Measurements from ENCODE around the gene DCTPP1.

DCTPP1 gene

GRCh38 chr16:30443631-30444030 lies 13.8 kb upstream of the DCTPP1 start:
- no peak overlapping the region for H3K4me3 ChIP-seq
- H3K4me1 ChIP-seq, result peaks cover 8% of the 10 kb centered on the region
- peaks cover 15% of the 10 kb centered on the region for H3K36me3 ChIP-seq (replicated peaks)
- in situ Hi-C loops (cut with MboI; ENCODE audit: low sequenced_read_pairs), result no loop called here
- H3K27me3 ChIP-seq (ENCODE audit: low read depth), result no peaks in the 10 kb centered on the region
- DNase-seq (ENCODE audit: low spot score in 2 of 2), result no peak
- peaks cover 9% of the 10 kb centered on the region; the same call in 1 of the 2 replicates for H3K9me3 ChIP-seq

DNA sequence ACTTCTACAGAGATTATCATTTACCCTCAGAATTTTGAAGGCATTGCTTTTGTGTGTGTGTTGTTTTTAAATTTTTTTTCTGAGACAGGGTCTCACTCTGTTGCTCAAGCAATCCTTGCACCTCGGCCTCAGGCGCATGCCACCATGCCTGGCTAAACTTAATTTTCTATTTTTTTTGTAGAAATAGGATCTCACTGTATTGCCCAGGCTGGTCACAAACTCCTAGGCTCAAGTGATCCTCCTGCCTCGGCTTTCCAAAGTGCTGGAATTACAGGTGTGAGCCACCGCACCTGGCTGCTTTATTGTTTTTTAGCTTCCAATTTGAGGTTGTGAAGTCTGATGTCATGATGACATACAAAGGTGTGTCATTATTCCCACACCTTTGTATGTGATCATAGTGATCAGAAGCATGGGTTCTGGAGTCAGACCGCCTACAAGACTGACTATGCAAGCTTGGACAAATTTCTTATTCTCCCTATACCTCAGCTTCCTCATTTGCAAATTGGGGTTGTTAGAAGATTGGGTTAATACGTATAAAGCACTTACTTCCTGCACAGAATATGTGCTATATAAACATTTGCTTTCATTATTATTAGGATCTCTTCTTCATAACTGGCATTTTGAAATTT lies 10.0 kb upstream of the DCTPP1 start:
- H3K4me1 ChIP-seq, result peaks cover 1% of the 10 kb centered on the region
- in situ Hi-C loops (cut with MboI; ENCODE audit: low sequenced_read_pairs), result loop anchor here (10.0 kb wide), 4 partner anchors 45 to 255 kb away; partner anchors contain the start of genes SRCAP, ZNF688 and ZNF768
- DNase-seq (ENCODE audit: low spot score in 2 of 2), result no peak
- no peak overlapping the region for H3K4me3 ChIP-seq
- H3K27me3 ChIP-seq (ENCODE audit: low read depth), result no peaks in the 10 kb centered on the region
- H3K36me3 ChIP-seq (replicated peaks), result peaks cover 15% of the 10 kb centered on the region
- H3K9me3 ChIP-seq, result peaks cover 6% of the 10 kb centered on the region; the same call in 1 of the 2 replicates

DNA sequence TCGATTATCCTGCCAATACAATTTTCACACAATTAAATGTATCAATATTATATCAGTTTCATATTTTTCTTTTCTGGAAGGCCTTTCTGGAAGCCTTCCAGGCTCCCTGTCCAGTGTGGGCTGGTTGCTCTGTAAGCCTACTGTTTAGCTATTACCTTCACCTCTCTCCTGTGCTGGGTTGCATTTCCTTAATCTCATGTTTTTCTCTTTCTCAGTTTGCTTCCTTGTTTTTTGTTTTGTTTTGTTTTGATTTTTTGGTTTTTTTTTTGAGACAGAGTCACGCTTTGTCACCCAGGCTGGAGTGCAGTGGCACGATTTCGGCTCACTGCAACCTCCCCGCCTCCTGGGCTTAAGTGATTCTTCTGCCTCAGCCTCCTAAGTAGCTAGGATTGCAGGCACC lies 9.0 kb upstream of the DCTPP1 start:
- in situ Hi-C loops (cut with MboI; ENCODE audit: low sequenced_read_pairs), result loop anchor here (10.0 kb wide), 4 partner anchors 46 to 256 kb away; partner anchors contain the start of genes SRCAP, ZNF688 and ZNF768
- H3K27me3 ChIP-seq (ENCODE audit: low read depth), result no peaks in the 10 kb centered on the region
- peaks cover 8% of the 10 kb centered on the region for H3K36me3 ChIP-seq (replicated peaks)
- H3K4me1 ChIP-seq, result no peaks in the 10 kb centered on the region
- DNase-seq (ENCODE audit: low spot score in 2 of 2), result no peak
- 0 out of 2 replicates have a peak, but pooled peaks cover 2% of the 10 kb centered on the region for H3K9me3 ChIP-seq
- no peak overlapping the region for H3K4me3 ChIP-seq

DNA sequence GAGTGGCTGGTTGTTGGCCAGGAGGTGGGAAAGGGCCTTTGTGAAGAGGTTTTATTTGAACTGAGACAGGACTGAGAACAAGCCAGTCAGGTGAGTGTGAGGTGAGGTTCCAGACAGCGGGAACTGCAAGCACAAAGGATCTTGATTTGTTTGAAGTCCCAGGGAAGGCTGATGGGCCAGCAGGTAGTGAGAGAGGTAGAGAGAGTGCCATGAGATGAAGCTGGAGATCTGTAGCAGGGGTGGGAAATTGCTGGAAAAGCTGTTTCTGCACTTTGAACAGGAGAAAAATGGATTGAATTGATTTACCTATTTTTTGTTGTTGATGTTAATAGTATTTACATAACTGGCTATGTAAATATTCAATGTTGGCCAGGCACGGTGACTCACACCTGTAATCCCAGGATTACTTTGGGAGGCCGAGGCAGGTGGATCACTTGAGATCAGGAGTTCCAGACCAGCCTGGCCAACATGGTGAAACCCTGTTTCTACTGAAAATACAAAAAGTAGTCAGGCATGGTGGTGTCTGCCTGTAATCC lies 7.7 kb upstream of the DCTPP1 start:
- Histone ChIP-seq H3K4me3 (no peak overlapping the region), H3K4me1 (no peaks in the 10 kb centered on the region), H3K27me3 (ENCODE audit: low read depth) (no peaks in the 10 kb centered on the region), H3K9me3 (no peaks in the 10 kb centered on the region), H3K36me3 (replicated peaks) (no peaks in the 10 kb centered on the region)
- no peak for DNase-seq (ENCODE audit: low spot score in 2 of 2)
- in situ Hi-C loops (cut with MboI; ENCODE audit: low sequenced_read_pairs), result loop anchor here (10.0 kb wide), 4 partner anchors 47 to 257 kb away; partner anchors contain the start of genes SRCAP, ZNF688 and ZNF768

DNA sequence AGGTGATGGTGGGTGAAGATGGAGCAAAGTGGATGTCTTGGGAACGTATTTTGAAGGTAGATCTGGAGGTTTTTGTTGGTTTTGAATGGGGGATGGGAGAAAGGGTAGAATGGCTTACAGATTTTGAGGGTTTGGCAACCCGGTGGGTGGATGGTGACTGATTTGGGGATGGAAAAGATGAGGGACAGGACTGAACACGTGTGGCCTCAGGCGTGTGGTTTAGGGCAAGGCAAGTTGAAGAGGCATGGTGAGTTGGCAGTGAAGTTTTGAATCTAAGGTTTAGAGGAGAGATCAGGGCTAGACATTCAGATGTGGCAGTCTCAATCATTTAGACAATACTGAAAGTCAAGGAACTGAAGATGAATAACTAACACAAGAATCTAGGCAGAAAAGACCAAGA lies 5.0 kb upstream of the DCTPP1 start:
- H3K27me3 ChIP-seq (ENCODE audit: low read depth), result no peaks in the 10 kb centered on the region
- in situ Hi-C loops (cut with MboI; ENCODE audit: low sequenced_read_pairs), result loop anchor here (10.0 kb wide), 4 partner anchors 50 to 260 kb away; partner anchors contain the start of genes SRCAP, ZNF688 and ZNF768
- no peak for DNase-seq (ENCODE audit: low spot score in 2 of 2)

GRCh38 chr16:30430428-30430970 lies 669 bp upstream of the DCTPP1 start:
- DNase-seq (ENCODE audit: low spot score in 2 of 2), result no peak
- peak overlapping the region; percentile 77; the same call in 1 of the 2 replicates for H3K4me3 ChIP-seq
- in situ Hi-C loops (cut with MboI; ENCODE audit: low sequenced_read_pairs), result loop anchor here (10.0 kb wide), 4 partner anchors 54 to 264 kb away; partner anchors contain the start of genes SRCAP, ZNF688 and ZNF768
- no peaks in the 10 kb centered on the region for H3K9me3 ChIP-seq
- peaks cover 5% of the 10 kb centered on the region for H3K4me1 ChIP-seq
- no peaks in the 10 kb centered on the region for H3K27me3 ChIP-seq (ENCODE audit: low read depth)
- peaks cover 21% of the 10 kb centered on the region for H3K36me3 ChIP-seq (replicated peaks)

More for the DNA sequence above, 5.0 kb upstream of the DCTPP1 start:
- Histone ChIP-seq H3K4me3 (no peak overlapping the region), H3K4me1 (peaks cover 5% of the 10 kb centered on the region), H3K36me3 (replicated peaks) (no peaks in the 10 kb centered on the region), H3K9me3 (no peaks in the 10 kb centered on the region)

DNA sequence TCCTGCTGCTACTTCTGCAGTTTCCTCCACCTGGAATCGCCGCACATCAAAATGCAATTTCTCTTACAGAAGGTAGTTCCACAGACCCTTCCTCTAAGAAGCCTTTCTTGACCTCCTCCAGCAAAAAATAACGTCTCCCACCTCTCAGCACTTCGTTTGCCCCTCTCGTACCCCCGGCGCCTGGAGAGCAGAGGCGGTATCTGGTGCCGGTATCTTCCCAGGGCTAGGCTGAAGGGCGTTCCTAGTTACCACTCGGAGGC lies 482 bp downstream of the DCTPP1 start:
- no peaks in the 10 kb centered on the region for H3K27me3 ChIP-seq (ENCODE audit: low read depth)
- H3K9me3 ChIP-seq, result no peaks in the 10 kb centered on the region
- H3K4me3 ChIP-seq, result peak overlapping the region; percentile 77
- H3K36me3 ChIP-seq (replicated peaks), result peaks cover 32% of the 10 kb centered on the region
- H3K4me1 ChIP-seq, result peaks cover 5% of the 10 kb centered on the region
- DNase-seq (ENCODE audit: low spot score in 2 of 2), result no peak
- in situ Hi-C loops (cut with MboI; ENCODE audit: low sequenced_read_pairs), result no loop called here

DNA sequence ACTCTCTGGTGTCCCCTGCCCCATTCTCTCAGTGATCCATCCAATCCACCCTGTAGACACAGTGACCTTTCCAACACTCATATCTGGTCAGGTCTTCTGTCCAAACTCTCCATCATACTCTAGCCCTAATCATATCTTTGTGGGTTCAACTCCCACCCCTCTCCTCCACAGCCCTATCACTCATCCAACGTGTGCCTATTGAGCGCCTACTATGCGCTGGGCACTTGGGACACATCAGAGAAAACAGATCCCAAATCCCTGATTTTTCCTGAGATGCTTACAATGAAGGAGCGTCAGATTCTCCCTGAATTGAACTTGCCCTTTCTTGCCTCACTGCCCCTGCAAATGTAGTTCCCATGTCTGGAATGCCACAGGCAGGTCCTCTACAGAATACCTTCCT lies 1.8 kb downstream of the DCTPP1 start:
- in situ Hi-C loops (cut with MboI; ENCODE audit: low sequenced_read_pairs), result no loop called here
- Histone ChIP-seq H3K9me3 (no peaks in the 10 kb centered on the region), H3K36me3 (replicated peaks) (peaks cover 45% of the 10 kb centered on the region), H3K4me3 (no peak overlapping the region), H3K4me1 (peaks cover 5% of the 10 kb centered on the region), H3K27me3 (ENCODE audit: low read depth) (no peaks in the 10 kb centered on the region)
- DNase-seq (ENCODE audit: low spot score in 2 of 2), result no peak

DNA sequence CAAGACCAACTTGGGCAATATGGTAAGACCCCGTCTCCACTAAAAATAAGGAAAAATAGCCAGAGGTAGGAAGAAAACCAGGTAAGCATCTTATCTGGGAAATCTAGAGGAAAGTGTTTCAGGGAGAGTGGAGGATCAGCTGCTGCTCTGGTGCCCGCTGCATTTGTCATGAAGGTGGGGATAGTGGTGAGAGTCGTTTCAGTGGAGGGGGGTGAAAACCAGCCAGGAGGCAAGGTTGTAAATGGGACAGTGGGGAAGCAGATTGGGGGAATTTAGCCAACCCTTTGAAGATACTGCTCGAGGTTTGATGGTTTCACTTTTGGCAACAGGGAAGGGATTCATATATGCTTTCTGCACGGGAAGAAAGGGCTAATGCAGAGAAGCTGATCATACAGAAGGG lies 8.8 kb downstream of the DCTPP1 start:
- Histone ChIP-seq H3K4me1 (peaks cover 13% of the 10 kb centered on the region), H3K9me3 (no peaks in the 10 kb centered on the region), H3K4me3 (no peak overlapping the region), H3K36me3 (replicated peaks) (peaks cover 64% of the 10 kb centered on the region), H3K27me3 (ENCODE audit: low read depth) (no peaks in the 10 kb centered on the region)
- in situ Hi-C loops (cut with MboI; ENCODE audit: low sequenced_read_pairs), result no loop called here
- DNase-seq (ENCODE audit: low spot score in 2 of 2), result no peak

DNA sequence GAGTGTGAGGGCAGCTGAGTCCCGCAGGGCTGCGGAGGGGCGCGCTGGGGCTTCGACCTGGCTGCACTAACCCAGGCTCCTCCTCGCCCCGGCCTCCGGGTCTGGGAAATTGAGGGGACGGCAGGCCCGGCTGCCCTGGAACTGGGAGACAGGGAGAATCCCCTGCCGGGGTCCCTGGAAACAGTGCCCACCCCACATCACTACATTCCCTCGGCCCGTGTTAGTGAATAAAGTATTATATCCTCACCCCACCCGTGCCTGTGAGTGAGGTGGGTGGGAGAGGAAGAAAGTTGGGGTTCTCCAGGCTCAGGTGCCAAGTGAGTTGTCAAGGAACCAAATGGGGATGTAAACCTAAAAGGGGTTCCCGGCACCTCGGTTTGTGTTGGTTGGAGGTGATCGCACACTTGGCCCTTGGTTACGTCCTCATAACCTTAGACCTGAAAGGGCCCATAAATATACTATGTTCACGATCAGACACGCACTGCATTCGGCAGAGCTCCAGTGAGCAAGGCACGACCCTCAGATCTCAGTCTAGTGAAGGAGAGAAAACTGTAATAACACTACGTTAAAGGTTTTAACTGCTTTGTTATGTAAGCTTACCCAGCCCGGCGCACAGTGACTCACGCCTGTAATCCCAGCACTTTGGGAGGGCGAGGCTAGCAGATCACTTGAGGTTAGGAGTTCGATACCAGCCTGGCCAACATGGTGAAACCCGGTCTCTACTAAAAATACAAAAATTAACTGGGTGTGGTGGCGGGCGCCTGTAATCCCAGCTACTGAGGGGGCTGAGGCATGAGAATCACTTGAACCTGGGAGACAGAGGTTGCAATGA lies 11.3 kb downstream of the DCTPP1 start:
- H3K4me1 ChIP-seq, result peaks cover 13% of the 10 kb centered on the region

GRCh38 chr16:30417529-30418349 lies 12.1 kb downstream of the DCTPP1 start:
- Histone ChIP-seq H3K4me3 (peak overlapping the region; percentile 38), H3K27me3 (ENCODE audit: low read depth) (no peaks in the 10 kb centered on the region), H3K36me3 (replicated peaks) (peaks cover 47% of the 10 kb centered on the region), H3K9me3 (no peaks in the 10 kb centered on the region), H3K4me1 (peaks cover 13% of the 10 kb centered on the region)
- DNase-seq (ENCODE audit: low spot score in 2 of 2), result peak; percentile 90 to 91
- in situ Hi-C loops (cut with MboI; ENCODE audit: low sequenced_read_pairs), result no loop called here

More for the DNA sequence above, 11.3 kb downstream of the DCTPP1 start:
- H3K27me3 ChIP-seq (ENCODE audit: low read depth), result no peaks in the 10 kb centered on the region
- H3K4me3 ChIP-seq, result peak overlapping the region; percentile 38
- H3K9me3 ChIP-seq, result no peaks in the 10 kb centered on the region
- DNase-seq (ENCODE audit: low spot score in 2 of 2), result peak in 1 of 2 experiments; percentile 56
- peaks cover 47% of the 10 kb centered on the region for H3K36me3 ChIP-seq (replicated peaks)
- in situ Hi-C loops (cut with MboI; ENCODE audit: low sequenced_read_pairs), result no loop called here

GRCh38 chr16:30416624-30417528 lies 13.0 kb downstream of the DCTPP1 start:
- in situ Hi-C loops (cut with MboI; ENCODE audit: low sequenced_read_pairs), result no loop called here
- Histone ChIP-seq H3K9me3 (no peaks in the 10 kb centered on the region), H3K4me1 (peaks cover 13% of the 10 kb centered on the region), H3K4me3 (peak overlapping the region; percentile 38), H3K27me3 (ENCODE audit: low read depth) (no peaks in the 10 kb centered on the region), H3K36me3 (replicated peaks) (peaks cover 43% of the 10 kb centered on the region)
- DNase-seq (ENCODE audit: low spot score in 2 of 2), result peak in 1 of 2 experiments; percentile 30
